Measurements from ENCODE around the gene MLXIPL. TPM values are rescaled to one million over a fixed set of nuclear protein-coding genes. Genes with fewer than 3 reads are reported as not detected.

Gene MLXIPL
- polyA plus RNA-seq, 1 donor from 2014 or later = 1.8 TPM

DNA sequence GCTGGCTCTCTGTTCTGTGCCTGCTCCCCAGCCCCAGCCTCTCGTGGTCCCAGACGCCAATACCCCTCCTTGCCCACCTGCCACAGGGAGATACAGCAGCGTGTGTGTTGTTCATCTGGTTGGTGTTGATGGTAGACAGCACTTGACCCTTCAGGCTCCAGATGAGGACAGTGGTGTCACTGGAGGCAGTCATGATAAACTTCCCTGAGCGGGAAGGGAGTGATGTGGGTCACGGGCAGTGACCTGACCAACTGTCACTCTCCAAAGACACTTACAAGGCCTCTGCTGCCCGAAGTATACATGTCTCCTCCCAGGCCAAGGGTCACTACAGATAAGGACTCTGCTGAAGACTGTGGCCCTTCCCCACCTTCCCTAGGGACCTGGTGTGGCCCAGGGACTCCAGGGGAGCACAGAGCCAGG is 51.5 kb downstream of the MLXIPL start:
- no peak overlapping the region for H3K4me3 ChIP-seq (ENCODE audit: low read length)
- TF ChIP-seq TAF1 (IDR thresholded peaks at IDR 0.05; ENCODE audit: low read depth) (no peak), POLR2AphosphoS5 (IDR thresholded peaks at IDR 0.05) (no peak), SMC3 (conservative IDR thresholded peaks at IDR 0.05; ENCODE audit: poor library complexity) (no peak), EP300 (conservative IDR thresholded peaks at IDR 0.05; ENCODE audit: poor library complexity, severe bottlenecking) (no peak), RAD21 (conservative IDR thresholded peaks at IDR 0.05) (no peak), MXI1 (conservative IDR thresholded peaks at IDR 0.05; ENCODE audit: poor library complexity, severe bottlenecking) (no peak), EZH2 (IDR thresholded peaks at IDR 0.05; ENCODE audit: borderline replicate concordance, insufficient read depth, low read length, poor library complexity, severe bottlenecking) (no peak)
- TF ChIP-seq, protein P1, sequence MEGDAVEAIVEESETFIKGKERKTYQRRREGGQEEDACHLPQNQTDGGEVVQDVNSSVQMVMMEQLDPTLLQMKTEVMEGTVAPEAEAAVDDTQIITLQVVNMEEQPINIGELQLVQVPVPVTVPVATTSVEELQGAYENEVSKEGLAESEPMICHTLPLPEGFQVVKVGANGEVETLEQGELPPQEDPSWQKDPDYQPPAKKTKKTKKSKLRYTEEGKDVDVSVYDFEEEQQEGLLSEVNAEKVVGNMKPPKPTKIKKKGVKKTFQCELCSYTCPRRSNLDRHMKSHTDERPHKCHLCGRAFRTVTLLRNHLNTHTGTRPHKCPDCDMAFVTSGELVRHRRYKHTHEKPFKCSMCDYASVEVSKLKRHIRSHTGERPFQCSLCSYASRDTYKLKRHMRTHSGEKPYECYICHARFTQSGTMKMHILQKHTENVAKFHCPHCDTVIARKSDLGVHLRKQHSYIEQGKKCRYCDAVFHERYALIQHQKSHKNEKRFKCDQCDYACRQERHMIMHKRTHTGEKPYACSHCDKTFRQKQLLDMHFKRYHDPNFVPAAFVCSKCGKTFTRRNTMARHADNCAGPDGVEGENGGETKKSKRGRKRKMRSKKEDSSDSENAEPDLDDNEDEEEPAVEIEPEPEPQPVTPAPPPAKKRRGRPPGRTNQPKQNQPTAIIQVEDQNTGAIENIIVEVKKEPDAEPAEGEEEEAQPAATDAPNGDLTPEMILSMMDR (IDR thresholded peaks at IDR 0.05; ENCODE audit: poor library complexity, severe bottlenecking) = no peak
- TF ChIP-seq, protein P2, sequence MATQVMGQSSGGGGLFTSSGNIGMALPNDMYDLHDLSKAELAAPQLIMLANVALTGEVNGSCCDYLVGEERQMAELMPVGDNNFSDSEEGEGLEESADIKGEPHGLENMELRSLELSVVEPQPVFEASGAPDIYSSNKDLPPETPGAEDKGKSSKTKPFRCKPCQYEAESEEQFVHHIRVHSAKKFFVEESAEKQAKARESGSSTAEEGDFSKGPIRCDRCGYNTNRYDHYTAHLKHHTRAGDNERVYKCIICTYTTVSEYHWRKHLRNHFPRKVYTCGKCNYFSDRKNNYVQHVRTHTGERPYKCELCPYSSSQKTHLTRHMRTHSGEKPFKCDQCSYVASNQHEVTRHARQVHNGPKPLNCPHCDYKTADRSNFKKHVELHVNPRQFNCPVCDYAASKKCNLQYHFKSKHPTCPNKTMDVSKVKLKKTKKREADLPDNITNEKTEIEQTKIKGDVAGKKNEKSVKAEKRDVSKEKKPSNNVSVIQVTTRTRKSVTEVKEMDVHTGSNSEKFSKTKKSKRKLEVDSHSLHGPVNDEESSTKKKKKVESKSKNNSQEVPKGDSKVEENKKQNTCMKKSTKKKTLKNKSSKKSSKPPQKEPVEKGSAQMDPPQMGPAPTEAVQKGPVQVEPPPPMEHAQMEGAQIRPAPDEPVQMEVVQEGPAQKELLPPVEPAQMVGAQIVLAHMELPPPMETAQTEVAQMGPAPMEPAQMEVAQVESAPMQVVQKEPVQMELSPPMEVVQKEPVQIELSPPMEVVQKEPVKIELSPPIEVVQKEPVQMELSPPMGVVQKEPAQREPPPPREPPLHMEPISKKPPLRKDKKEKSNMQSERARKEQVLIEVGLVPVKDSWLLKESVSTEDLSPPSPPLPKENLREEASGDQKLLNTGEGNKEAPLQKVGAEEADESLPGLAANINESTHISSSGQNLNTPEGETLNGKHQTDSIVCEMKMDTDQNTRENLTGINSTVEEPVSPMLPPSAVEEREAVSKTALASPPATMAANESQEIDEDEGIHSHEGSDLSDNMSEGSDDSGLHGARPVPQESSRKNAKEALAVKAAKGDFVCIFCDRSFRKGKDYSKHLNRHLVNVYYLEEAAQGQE (IDR thresholded peaks at IDR 0.05; ENCODE audit: borderline replicate concordance) = no peak
- H3K4me2 ChIP-seq (ENCODE audit: low read length) = no peak overlapping the region
- H3K27ac ChIP-seq (ENCODE audit: low read length) = no peak overlapping the region
- H3K27me3 ChIP-seq (ENCODE audit: insufficient read depth, low read depth, low read length) = no peaks in the 10 kb centered on the region
- no peaks in the 10 kb centered on the region for H3K9me3 ChIP-seq (ENCODE audit: low read length)
- H4K20me1 ChIP-seq (ENCODE audit: insufficient read depth) = no peaks in the 10 kb centered on the region
- peaks cover 9% of the 10 kb centered on the region for H3K79me2 ChIP-seq (replicated peaks; ENCODE audit: insufficient read depth, low read length)
- H3K9me2 ChIP-seq (ENCODE audit: insufficient read depth, low read length) = no peaks in the 10 kb centered on the region
- H3K9ac ChIP-seq (ENCODE audit: low read length) = no peak overlapping the region
- H2AFZ ChIP-seq (ENCODE audit: low read depth, low read length) = no peak overlapping the region
- H3F3A ChIP-seq (ENCODE audit: insufficient read depth, low read length, poor library complexity, severe bottlenecking) = no peaks in the 10 kb centered on the region
- no peaks in the 10 kb centered on the region for H3K36me3 ChIP-seq (ENCODE audit: insufficient read depth, low read length)

DNA sequence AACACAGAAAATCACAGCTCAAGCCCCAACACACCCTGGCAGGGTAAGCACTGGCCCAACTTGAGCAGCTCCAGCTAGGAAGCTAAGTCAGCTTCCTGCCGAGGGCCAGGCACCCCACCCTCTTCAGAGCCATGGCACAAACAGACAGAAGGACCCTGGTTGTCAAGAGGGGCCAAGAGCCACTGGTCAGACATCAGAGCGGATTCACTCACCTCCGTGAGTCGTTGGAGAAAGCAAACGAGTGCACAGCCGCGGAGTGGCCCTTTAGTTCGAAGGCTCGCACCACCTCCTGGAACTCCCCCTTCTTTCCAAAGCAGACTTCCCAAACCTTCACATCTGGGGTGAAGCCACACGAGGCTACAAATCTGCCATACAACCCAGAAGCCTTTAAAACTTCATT is 53.3 kb downstream of the MLXIPL start:
- no peaks in the 10 kb centered on the region for H3K79me2 ChIP-seq (replicated peaks; ENCODE audit: insufficient read depth, low read length)
- no peaks in the 10 kb centered on the region for H4K20me1 ChIP-seq (ENCODE audit: insufficient read depth)
- no peaks in the 10 kb centered on the region for H3F3A ChIP-seq (ENCODE audit: insufficient read depth, low read length, poor library complexity, severe bottlenecking)
- H3K27ac ChIP-seq (ENCODE audit: low read length) = no peak overlapping the region
- no peaks in the 10 kb centered on the region for H3K9me3 ChIP-seq (ENCODE audit: low read length)
- no peaks in the 10 kb centered on the region for H3K9me2 ChIP-seq (ENCODE audit: insufficient read depth, low read length)
- no peak overlapping the region for H3K4me2 ChIP-seq (ENCODE audit: low read length)
- H3K36me3 ChIP-seq (ENCODE audit: insufficient read depth, low read length) = no peaks in the 10 kb centered on the region
- no peak overlapping the region for H3K9ac ChIP-seq (ENCODE audit: low read length)
- H3K27me3 ChIP-seq (ENCODE audit: insufficient read depth, low read depth, low read length) = no peaks in the 10 kb centered on the region
- H2AFZ ChIP-seq (ENCODE audit: low read depth, low read length) = no peak overlapping the region
- H3K4me3 ChIP-seq (ENCODE audit: low read length) = no peak overlapping the region
- no peak for TF ChIP-seq RAD21 (conservative IDR thresholded peaks at IDR 0.05)
- TF ChIP-seq, protein P1 (IDR thresholded peaks at IDR 0.05; ENCODE audit: poor library complexity, severe bottlenecking) = no peak
- TF ChIP-seq, protein P2 (IDR thresholded peaks at IDR 0.05; ENCODE audit: borderline replicate concordance) = no peak
- TF ChIP-seq EZH2 (IDR thresholded peaks at IDR 0.05; ENCODE audit: borderline replicate concordance, insufficient read depth, low read length, poor library complexity, severe bottlenecking) = no peak
- TF ChIP-seq SMC3 (conservative IDR thresholded peaks at IDR 0.05; ENCODE audit: poor library complexity) = no peak
- TF ChIP-seq EP300 (conservative IDR thresholded peaks at IDR 0.05; ENCODE audit: poor library complexity, severe bottlenecking) = no peak
- TF ChIP-seq MXI1 (conservative IDR thresholded peaks at IDR 0.05; ENCODE audit: poor library complexity, severe bottlenecking) = no peak

All from neural cell (in vitro differentiated cells).